GM21390 (cell line): ENCODE results near the gene CD207.
"Not testable (repeated sequence)": the region's sequence is repeated elsewhere in the genome, so short reads cannot be mapped to it uniquely, and the experiment has no call there.

Source experiments
- ATAC-seq: cut with Tn5 transposase; IDR thresholded peaks from one replicate; pipeline ENCODE4 v1.9.1; 2021; ENCODE audit not compliant: unreplicated experiment

The CD207 gene

DNA sequence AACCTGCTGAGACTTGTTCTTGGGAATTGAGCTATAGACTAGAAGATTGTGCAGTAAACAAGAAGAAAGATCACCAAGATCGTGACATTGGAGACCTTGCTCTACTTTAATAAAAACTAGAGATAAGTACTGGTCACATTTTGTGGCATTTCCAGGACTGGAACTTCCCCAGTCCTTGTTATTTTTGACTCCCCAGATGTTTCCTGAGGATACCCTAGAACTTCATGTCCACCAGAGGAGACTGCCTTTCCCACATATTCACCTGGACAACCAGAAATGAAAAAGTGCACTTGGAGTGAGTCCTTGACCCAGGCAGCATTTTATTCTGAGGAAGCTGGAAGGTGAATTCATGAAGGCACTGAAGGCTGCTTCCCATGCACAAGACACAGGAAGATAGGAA, 5.7 kb downstream of the CD207 start:
- ATAC-seq, result no peak

DNA sequence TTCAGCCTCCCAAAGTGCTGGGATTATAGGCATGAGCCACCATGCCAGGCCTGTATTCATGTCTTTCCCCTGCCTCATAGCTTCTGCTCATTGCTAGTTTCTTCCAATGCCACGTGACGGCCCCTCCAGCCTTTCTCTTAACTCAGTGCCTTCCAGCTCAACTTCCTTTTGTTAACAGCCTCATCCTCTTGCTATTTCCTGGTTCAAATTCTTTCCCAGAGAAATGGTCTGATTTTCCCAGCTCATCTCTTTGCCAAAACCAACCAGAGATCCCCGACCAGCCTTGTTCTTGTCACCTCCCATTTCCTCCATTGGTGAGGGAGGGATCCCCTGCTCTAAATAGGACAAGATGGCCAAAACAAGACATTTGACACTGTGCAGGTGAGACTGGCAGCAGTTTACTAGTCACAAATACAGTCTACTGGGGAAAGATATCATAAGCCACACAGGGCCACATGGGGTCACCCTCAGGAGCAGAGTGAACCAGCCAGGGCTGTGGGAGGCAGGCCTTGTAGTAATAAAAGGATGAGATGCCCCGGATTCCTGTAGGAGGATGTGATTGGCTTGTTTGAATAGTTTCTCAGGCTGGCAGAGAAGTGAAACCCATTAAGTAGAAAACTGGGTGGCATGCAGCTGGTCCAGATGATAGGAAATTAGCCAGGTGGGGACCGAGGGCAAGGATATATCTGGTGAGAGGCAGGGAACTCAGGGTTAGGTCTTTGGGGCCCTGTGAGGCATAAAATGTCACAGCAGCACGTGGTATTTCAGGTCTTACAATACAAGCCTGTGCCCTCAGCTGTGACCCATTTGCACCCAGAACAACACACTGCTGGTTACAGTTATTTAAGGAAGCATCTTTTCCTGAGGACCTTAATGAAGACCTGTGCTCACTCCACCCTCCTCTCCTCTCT, 6.4 kb downstream of the CD207 start:
- no peak for ATAC-seq

DNA sequence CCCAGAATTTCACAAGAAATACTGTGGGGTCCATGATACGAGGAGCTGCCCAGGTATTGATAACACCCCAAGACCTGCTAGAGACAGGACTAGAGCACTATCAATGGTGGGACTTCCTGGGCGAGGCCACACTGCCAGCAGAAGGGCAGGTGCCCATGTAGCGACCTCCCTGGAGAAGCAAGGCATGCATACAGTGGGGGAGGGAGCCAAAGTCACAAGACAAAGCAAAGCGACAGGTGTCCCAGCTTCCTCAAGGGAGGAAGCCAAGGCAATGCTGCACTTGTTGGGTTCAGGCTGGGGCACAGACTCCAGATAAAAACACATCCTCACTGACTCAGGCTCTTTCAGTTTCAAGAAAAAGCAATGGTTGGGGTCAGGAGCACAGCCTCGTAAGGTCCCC, 7.5 kb downstream of the CD207 start:
- ATAC-seq, result no peak

DNA sequence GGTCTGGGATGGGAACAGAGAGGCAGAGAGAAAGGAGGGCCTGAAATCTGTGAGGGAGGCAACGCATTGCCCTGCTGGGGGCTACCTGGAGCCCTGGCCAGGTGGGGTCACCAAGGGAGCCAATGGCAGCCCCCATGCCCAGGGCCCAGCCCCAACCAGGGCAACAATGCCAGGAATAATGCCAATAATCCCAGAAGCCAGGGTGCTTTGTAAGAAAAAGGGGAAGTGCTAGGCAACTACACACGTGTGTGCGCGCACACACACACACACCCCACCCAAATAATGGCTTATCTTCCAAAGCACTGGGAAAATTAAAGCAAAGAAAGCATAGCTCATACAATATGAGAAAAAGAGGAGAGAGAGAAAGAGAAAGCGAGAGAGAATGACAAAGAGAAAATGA, 8.2 kb downstream of the CD207 start:
- no peak for ATAC-seq

DNA sequence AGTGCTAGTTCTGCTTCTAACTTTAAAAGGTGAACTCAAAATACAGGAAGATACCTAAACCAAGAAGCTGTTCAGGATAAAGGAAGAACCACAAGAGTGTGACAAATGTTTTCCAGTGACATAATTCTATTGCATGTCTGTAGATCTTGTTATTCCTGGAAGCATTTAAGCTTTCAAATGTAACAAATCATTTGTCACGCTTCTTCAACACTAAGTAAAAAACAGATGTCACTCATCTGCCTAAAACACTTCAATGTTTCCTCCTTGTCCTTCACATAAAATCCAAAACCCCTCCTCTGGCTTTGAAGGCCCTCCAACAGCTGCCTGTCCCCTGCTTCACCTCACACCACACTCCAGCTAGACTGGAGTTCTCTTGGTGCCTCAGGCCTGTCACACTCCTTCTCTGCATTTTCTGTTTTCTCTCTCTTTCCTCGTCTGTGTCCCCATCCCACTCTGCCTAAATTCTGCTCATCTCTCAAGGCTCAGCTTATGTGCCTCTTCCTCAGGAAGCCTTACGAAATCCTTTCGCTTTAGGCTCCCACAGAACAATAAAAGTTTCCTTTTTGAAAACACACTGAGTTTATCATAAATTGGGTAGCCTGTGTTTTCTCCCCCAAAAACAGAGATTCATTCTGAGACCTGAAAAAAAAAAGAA, 8.8 kb downstream of the CD207 start:
- ATAC-seq, result no peak

DNA sequence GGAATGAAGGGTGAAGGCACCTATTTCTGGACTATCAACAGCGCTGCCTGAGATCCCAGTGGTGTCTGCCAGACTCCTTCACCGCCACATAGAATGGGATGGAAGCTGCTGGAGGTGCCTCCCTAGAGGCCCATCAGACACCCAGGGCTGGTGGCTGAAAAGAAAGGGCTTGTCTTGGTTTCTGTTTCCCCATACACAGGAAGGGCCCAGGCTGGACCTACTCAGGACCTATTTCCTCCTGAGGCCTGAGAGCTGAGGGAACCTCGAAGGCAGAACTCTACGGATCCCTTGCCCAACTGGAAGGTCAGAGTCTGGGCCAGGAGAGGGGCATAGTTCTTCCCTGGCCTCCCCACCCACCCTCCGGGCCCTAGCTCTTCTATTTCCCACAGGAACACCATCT, 12.4 kb downstream of the CD207 start:
- no peak for ATAC-seq

DNA sequence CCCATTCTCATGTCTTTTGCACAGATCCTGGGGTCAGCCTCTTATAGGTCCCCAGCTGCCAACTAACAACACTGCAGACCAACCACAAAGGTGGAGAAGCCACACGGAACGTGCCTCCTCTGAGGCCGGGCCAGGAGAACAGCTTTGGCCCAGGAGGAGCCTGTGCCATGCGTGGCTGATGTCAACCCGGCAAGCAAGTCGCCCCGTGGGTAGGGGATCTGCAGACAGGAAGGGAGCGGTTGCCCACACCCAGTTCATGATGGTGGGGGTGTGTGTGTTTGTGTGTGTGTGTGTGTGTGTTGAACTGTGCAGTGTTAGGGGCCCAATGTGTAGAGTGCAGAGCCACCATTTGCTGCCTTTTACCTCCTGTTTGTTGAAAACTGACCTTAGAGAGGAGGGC, 12.8 kb downstream of the CD207 start:
- ATAC-seq, result no peak

DNA sequence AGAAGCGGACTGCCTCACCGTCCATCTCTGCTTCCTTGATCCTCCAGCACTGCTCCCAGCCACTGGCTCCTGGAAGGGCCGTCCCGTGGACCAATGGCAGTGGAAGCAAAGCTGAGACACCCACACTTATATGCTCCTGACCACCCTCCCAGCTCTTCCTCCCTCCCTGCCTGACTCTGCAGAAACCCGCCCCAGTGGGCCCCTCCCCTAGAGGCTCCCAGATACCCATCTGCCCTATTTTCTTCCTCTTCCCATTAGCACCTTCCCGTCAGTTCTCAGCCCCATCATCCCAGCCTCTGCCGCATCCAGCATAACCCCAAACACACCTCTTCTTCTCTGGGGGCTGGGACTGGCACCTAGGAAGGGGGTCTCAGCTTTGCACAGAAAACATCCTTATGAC, 15.1 kb downstream of the CD207 start, which contains the start of gene CLEC4F:
Gene CLEC4F, minus strand, starts transcription at position 101 of the 400 bp plus-strand sequence. Its CDS starts 76 bp downstream, at position 25.
- no peak for ATAC-seq

DNA sequence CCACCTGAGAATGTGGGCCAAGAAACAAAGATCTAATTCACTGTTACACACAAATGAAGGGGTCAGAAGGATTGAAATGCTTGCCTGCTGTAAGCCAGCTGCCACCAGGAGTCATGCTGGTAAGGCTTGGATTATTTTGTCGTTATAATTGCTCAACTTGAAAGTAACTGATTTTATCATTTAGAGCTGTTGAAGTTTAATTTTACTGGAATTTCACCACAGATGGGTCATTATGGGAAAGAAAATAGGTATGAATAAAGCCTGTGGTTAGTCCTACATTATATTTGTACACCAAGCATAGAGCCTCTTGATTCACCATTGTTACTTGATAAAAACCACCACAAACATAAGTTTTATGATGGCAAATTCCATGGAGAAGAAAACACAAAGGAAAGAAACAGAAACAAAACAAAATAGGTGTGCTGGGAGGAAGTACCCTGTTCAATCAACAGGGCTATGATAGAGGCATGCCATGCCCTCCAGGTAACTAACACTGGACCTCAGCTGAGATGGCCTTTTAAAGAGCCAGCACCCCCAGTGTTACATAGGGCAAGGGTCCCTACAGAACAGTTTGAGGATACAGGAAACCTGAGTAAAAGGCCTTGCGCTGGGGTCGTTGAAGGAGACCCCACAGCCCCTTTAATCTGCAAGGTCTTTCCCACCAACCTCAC, 18.2 kb downstream of the CD207 start:
- ATAC-seq, result no peak

DNA sequence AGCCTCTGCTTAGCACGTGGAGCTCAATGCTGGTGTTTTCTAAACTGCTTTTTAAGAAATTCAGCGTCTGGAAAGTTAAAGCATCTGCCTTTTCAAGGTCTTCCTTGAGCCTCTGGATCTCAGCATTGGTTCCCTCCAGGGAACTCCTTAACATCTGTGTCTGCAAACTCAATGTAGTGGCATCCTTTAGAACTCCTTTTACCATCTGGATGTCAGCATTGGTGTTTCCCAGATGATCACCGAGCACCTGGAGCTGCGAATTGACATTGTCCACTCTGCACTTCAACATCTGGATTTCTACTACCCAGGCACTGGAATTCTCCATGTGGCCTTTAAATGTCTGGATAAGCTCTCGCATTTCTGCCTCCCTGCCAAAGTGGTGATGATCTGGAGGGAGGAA, 18.9 kb downstream of the CD207 start:
- no peak for ATAC-seq

DNA sequence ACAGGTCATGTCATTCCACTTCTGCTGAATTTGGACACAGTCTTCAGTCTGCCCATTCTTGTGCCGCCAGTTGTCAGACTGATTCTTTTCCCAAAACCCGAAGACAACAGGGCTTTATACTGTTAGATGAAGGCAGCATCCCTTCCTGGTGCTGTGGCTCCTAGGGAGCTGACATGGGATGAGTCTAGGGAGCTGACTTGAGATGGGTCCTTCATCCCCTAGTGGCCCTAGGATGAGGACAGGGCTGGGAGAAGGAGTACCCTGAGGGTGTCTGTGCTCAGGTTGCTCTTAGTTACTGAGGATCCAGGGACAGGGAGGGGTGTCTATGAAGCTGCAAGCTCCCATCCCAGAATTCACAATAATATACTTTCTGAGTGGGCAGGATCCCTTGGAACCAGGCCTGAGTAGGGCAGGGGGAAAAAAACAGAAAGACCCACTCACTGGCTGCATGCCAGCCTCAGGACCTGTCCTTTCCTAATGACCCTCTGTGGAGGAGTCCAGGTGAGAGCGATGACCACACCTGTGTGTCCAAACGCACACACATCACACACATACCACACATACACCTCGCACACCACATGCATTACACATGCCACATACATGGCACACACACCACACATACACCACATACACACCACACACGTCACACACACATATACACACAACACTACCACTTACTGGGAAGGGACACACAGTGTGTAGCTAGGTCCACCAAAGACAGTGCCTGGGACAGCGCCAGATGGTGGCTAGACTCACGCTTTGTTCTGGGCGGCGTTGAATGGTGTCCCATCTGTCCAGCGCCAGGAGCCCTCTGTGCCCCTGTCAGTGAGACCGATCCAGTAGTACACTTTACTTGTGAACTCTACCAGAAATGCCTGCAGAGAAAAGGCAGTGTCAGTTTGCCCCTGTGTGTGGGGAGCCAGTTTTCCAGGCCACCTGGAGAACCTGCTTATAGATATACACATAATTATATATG, 26.3 kb downstream of the CD207 start:
- no peak for ATAC-seq

DNA sequence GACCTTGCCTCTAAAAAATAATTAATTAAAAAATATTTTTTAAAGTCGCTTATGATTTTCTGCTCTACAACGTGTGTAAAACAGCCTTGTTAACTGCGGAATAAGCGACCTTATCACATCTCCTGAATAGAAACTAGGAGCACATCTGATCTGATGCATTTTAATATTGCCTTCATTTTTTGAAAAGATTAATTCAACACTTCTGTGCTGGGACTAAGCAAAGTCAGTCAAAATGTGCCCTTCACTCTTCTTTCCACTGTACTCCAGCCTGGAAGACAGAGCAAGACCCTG, 27.8 kb downstream of the CD207 start:
- no peak for ATAC-seq

DNA sequence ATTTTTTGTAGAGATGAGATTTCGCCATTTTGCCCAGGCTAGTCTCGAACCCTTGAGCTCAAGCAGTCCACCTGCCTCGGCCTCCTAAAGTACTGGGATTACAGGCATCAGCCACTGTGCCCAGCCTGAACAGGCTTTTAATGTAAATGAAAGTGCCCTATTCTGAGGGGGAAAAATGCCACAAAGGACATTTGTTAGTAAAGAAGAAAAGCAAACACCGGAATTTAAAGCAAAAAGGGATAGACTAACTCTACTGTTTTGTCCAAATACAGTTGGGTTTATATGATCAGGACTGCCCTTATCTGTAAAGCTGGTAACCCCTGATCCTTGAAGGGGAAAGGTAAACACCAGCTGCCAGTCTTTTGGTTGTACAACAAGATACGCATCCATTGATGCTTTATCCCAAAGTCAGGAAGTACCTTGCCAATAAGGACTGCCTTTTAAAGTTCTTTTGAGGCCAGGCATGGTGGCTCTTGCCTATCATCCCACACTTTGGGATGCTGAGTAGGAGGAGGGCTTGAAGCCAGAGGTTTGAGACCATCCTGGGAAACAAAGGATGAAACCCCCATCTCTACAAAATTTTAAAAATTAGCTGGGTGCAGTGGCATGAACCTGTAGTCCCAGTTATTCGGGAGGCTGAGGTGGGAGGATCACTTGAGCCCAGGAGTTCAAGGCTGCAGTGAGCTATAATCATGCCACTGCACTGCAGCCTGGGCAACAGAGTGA, 28.4 kb downstream of the CD207 start:
- ATAC-seq, result no peak

DNA sequence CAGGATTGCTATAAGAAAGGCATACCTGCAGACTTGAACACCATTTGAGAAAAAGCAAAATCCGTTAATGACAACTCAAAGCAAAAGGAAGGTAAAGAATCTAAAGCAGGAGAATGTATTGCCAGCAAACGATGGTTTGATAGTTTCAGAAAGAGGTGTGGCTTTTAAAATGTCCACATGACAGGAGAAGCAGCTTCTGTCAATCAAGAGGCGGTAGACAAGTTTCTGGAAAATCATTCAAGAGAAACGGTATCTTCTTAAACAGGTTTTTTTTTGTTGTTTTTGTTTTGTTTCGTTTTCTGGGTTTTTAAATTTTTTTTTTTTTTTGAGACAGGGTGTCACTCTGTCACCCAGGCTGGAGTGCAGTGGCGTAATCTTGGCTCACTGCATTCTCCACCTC, 29.0 kb downstream of the CD207 start:
- ATAC-seq, result no peak

DNA sequence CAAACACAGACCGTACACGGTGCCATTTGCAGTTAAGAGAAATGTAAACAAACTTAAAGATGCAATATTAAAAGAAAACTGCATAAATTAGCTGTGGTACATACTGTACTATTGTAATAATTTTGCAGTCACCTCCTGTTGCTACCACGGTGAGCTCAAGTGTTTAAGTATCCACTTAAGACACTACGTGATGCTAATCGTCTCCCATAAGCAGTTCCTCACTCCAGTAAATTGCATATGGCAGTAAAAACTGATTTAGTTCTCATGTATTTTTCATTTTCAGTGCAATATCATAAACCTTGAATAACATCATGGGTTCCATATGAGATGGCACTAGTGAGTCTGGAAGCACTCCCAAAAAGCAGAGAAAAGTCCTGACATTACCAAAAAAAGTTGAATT, 29.6 kb downstream of the CD207 start:
- no peak for ATAC-seq

DNA sequence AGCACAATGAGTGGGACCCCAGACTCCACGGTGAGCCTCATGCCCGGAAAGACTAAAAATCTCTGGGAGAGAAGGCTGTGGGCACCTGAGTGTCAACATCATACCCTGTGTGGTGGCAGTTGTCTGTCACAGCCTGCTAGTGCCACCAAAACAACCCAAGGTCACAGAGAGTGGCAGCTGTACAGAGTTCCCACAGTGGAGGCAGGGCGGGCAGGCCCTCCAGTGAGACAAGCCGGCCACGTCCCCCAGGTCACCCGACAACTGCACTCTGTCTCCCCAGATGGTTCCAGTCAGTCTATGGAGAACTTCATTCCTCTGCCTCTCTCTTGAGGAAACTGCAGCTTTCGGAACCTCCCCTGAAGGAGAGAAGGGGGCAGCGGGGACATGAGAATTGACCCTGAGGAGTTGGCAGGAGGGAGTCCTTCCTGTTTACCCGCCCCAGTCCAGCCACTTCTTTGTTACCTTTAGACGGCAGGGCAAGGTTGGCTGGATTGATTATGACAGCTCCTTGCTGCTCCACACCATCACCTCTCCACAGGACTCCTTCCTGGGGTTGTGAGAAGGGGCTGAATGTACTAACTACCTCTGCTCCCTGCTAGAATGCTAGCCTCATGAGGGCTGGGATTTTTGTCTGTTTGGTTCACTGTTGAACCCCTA, 33.9 kb downstream of the CD207 start:
- no peak for ATAC-seq

DNA sequence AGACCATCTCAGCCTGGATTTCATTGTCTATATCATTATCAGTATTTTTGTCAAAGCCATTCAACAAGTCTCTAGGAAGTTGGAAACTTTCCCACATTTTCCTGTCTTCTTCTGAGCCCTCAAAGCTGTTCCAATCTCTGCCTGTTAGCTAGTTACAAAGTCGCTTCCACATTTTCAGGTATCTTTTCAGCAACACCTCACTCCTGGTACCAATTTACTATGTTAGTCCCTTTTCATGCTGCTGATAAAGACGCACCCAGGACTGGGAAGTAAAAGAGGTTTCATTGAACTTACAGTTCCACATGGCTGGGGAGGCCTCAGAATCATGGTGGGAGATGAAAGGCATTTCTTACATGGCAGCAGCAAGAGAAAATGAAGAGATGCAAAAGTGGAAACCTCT, 35.9 kb downstream of the CD207 start:
- no peak for ATAC-seq

DNA sequence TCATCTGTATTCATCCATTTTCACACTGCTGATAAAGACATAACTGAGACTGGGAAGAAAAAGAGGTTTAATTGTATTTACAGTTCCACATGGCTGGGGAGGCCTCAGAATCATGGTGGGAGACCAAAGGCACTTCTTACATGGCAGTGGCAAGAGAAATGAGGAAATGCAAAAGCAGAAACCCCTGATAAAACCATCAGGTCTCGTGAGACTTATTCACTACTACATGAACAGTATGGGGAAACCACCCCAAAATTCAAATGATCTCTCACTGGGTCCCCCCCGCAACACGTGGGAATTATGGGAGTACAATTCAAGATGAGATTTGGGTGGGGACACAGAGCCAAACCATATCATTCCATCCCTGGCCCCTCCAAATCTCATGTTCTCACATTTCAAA, 37.6 kb downstream of the CD207 start:
- not testable (repeated sequence) for ATAC-seq

DNA sequence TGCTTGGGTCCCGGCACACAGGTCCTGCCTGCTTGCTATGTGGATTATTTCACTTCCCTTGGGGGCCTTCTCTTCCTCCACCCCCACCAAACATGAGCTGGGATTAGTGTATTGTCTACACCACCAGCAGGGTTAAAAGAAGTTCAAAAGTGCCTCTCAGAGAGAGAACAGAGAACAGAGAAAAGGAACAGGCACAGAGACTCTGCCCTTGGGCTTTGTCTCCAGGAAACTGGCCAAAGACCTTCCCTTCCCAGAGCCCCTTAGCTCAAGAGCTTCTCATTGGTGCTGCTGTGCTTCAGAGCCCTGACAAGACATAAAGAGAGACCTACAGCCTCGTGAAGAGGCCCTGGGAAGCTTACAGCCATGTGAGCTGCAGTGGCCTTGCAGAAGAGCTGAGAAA, 38.1 kb downstream of the CD207 start:
- no peak for ATAC-seq

DNA sequence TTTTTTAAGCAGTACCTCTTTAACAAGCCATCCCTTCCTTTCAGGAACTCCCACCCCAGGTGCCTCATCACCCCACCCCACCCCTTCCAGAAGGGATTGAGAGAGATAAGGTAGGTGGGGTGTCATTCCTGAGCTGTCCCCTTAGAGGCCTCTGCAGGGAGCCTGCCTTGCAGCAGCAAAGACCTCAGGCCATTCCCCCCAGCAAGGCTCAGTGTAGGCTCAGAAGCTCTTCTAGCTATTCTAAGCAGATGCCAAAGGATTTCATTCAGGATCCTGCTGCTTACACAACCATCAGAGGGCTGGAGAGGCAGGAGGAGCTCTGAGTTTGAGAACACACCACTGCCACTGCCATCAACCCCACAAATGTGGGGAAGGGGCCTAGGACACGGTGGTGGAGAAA, 39.4 kb downstream of the CD207 start:
- ATAC-seq, result no peak
